Ovary (tissue), 9 donors: ENCODE data around the gene GULP1. TPM values are rescaled to one million over a fixed set of nuclear protein-coding genes. Genes with fewer than 3 reads are reported as not detected.

Experiments used
- DNase-seq, 5 donors: peaks; one replicate each; pipeline ENCODE4 v3.0.0-alpha.2; 2019 to 2020
- H3K27ac ChIP-seq, 2 donors: fragments of 200-600 bp; one replicate each; pipeline versions ENCODE4 v1.5.1 to v1.8.0; 2019 to 2022
- H3K27me3 ChIP-seq: fragments of 200-600 bp; one replicate; pipeline ENCODE4 v1.8.0; 2022
- H3K36me3 ChIP-seq: fragments of 200-600 bp; sonication (generic); one replicate; pipeline ENCODE4 v1.5.1; 2019
- H3K4me1 ChIP-seq: one replicate; pipeline ENCODE4 v1.8.1; 2013; ENCODE audit warnings: mild to moderate bottlenecking, moderate library complexity; ENCODE audit not compliant: insufficient read depth
- H3K4me3 ChIP-seq: fragments of 200-600 bp; sonication (generic); one replicate; pipeline ENCODE4 v1.5.1; 2017
- H3K9me3 ChIP-seq, 2 donors: fragments of 200-600 bp in 1 of 2; sonication (generic) in 1 of 2; one replicate each; pipeline versions ENCODE4 v1.5.1 to v1.8.1; 2013 to 2019; ENCODE audit warnings: mild to moderate bottlenecking in 1 of 2, moderate library complexity in 1 of 2
- EP300 ChIP-seq: sonication (generic); formaldehyde crosslinking; IDR thresholded peaks from one replicate; pipeline ENCODE4 v1.6.1; 2017; ENCODE audit warnings: antibody characterized with exemption
- POLR2A ChIP-seq: fragments of 450-650 bp; IDR thresholded peaks from one replicate; pipeline ENCODE4 v1.6.1; 2017; ENCODE audit warnings: antibody characterized with exemption, mild to moderate bottlenecking, moderate library complexity
- WGBS, 3 donors: extraction: QIAGEN DNeasy Blood & Tissue Kit in 1 of 3; methylation state at CpG; one replicate each; pipeline versions ENCODE4 v1.1.5 to v1.1.7; 2013 to 2017; 5-methylcytosine and 5-hydroxymethylcytosine counted together
- intact Hi-C, 4 donors: fragments of 100-400 bp; cut with DNase I; formaldehyde crosslinking; loops; one replicate each; pipeline versions ENCODE4 v1.11.0 to v1.15.1; 2022 to 2023
- polyA plus RNA-seq, 2 donors: library from polyadenylated mRNA; stranded (reverse); fragments of 200-250 nt in 1 of 2; fragments of 350-450 nt in 1 of 2; fragmentation: Illumina TruSeq in 1 of 2; extraction: RNeasy Lipid Tissue Mini Kit (QIAGEN cat#74804) in 1 of 2; gene quantifications; one replicate each; pipeline ENCODE4 v1.2.3, GENCODE V29; 2013 to 2014
- total RNA-seq, 7 donors: library from RNA; depleted of rRNA in 2 of 7; stranded (reverse); fragments of >200 nt in 2 of 7; fragmentation: NEBNext Ultra II Directional in 3 of 7; extraction: Animal tissue kit (Norgen Biotek cat#: 25700) in 3 of 7; gene quantifications; one replicate each; pipeline versions ENCODE4 v1.1.0 to v1.2.4, GENCODE V29; 2016 to 2023
- TF ChIP-seq, protein P1 (sequence below), 3 donors: fragments of 450-650 bp in 2 of 3; fragments of 200-600 bp in 1 of 3; IDR thresholded peaks; one replicate each; pipeline versions ENCODE4 v1.5.1 to v1.8.0; 2016 to 2022; ENCODE audit warnings: antibody characterized with exemption in 3 of 3, mild to moderate bottlenecking in 1 of 3
- donor health status: DM: no; HTN: no; CAD: no; lungs with moderate emphysema.
- donor health status: DM: no; HTN: no; CAD: no.
- donor health status: Bipolar disorder and iron deficiency.
- donor health status: DM: yes; HTN: yes; CAD: no.
- donor health status: DM: no; HTN: no; CAD: no.
- donor health status: DM: yes; HTN: yes; CAD: no.

Gene GULP1
- total and polyA plus RNA-seq, 9 donors, result 22.3 to 57.7 (median 42.9) TPM

DNA sequence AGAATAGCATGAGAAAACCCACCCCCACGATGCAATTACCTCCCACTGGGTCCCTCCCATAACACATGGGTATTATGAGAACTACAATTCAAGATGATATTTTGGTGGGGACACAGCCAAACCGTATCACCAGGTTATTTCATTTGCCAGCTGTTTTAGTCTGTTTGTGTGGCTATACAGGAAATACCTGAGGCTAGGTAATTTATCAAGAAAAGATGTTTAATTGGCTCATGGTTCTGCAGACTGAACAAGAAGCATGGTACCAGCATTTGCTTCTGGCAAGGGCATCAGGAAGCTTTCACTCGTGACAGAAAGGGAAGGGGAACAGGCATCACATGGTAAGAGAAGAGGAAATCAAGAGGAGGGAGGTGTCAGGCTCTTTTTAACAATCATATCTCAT, 329.2 kb downstream of the GULP1 start:
- H3K4me3 ChIP-seq, result no peak overlapping the region

GRCh38 chr2:188622601-188623260, 331.1 kb downstream of the GULP1 start:
- Histone ChIP-seq H3K9me3 (no peaks in the 10 kb centered on the region), H3K4me3 (no peak overlapping the region), H3K27ac (no peak overlapping the region), H3K4me1 (no peaks in the 10 kb centered on the region), H3K36me3 (no peaks in the 10 kb centered on the region), H3K27me3 (no peaks in the 10 kb centered on the region)
- DNase-seq, result no peak
- intact Hi-C loops, result loop anchor here in 1 of 4 donors (5.0 kb wide), 1 partner anchor 1750 kb away; no protein-coding TSS in a partner anchor
- WGBS, 3 donors, result 64 to 82% (median 73%) methylated on average over 3 of the region's 3 CpGs
- TF ChIP-seq, protein P1, sequence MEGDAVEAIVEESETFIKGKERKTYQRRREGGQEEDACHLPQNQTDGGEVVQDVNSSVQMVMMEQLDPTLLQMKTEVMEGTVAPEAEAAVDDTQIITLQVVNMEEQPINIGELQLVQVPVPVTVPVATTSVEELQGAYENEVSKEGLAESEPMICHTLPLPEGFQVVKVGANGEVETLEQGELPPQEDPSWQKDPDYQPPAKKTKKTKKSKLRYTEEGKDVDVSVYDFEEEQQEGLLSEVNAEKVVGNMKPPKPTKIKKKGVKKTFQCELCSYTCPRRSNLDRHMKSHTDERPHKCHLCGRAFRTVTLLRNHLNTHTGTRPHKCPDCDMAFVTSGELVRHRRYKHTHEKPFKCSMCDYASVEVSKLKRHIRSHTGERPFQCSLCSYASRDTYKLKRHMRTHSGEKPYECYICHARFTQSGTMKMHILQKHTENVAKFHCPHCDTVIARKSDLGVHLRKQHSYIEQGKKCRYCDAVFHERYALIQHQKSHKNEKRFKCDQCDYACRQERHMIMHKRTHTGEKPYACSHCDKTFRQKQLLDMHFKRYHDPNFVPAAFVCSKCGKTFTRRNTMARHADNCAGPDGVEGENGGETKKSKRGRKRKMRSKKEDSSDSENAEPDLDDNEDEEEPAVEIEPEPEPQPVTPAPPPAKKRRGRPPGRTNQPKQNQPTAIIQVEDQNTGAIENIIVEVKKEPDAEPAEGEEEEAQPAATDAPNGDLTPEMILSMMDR (IDR thresholded peaks at IDR 0.05), result no peak

More for the DNA sequence above, 329.2 kb downstream of the GULP1 start:
- Histone ChIP-seq H3K4me1 (no peaks in the 10 kb centered on the region), H3K9me3 (no peaks in the 10 kb centered on the region), H3K27ac (no peak overlapping the region), H3K36me3 (no peaks in the 10 kb centered on the region), H3K27me3 (no peaks in the 10 kb centered on the region)
- 80 to 84% (median 83%) methylated on average over 3 of the region's 3 CpGs for WGBS, 3 donors
- intact Hi-C loops, result loop anchor here in 1 of 4 donors (5.0 kb wide), 1 partner anchor 1749 kb away; no protein-coding TSS in a partner anchor
- DNase-seq, result no peak
- TF ChIP-seq POLR2A (no peak), EP300 (no peak)
- TF ChIP-seq, protein P1 (IDR thresholded peaks at IDR 0.05), result no peak

DNA sequence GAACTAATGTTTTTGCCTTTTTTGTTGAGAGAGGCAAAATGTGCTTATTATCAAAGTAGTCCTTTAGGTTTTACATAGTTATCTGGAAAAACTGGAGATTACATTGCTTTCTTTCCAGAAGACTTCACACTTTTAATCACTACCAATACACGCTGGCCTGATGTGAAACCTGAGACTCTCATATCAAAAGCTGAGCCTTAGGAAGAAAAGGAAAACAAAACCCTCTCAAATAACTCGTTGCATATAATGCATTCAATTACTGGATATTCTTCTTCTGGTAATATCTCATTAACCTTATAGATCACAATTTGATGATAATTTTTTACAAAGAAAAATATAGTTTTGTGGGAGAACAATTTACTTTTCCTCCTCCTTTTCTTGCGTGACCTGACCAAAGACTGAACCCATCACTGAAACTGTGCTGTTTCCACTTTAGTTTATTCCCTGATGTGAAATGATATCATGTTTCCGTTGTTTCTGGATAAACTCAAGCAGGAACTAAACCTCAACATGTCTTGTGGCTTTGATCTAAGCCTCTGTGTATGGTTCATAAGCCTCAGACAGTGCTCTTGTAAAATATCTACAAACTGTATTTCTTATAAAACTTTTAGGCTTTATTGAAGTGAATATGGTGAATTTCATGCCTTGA, 332.4 kb downstream of the GULP1 start:
- no peak overlapping the region for H3K4me3 ChIP-seq
- no peaks in the 10 kb centered on the region for H3K4me1 ChIP-seq
- peak overlapping the region in 1 of 2 donors; percentile 10 for H3K27ac ChIP-seq
- WGBS, 3 donors, result 13 to 22% (median 20%) methylated on average over 4 of the region's 4 CpGs
- DNase-seq, result no peak
- intact Hi-C loops, result loop anchor here in 1 of 4 donors (5.0 kb wide), 1 partner anchor 1752 kb away; no protein-coding TSS in a partner anchor
- H3K36me3 ChIP-seq, result no peaks in the 10 kb centered on the region
- TF ChIP-seq POLR2A (no peak), EP300 (no peak)
- TF ChIP-seq, protein P1 (IDR thresholded peaks at IDR 0.05), result no peak
- H3K9me3 ChIP-seq, result no peaks in the 10 kb centered on the region
- no peaks in the 10 kb centered on the region for H3K27me3 ChIP-seq

- H3K27ac ChIP-seq, result no peak overlapping the region
- DNase-seq, result no peak
- no peaks in the 10 kb centered on the region for H3K36me3 ChIP-seq
- no peak overlapping the region for H3K4me3 ChIP-seq
- peaks cover 14% of the 10 kb centered on the region for H3K4me1 ChIP-seq
- TF ChIP-seq EP300 (no peak), POLR2A (no peak)
- TF ChIP-seq, protein P1 (IDR thresholded peaks at IDR 0.05), result no peak
- H3K9me3 ChIP-seq, result no peaks in the 10 kb centered on the region
- WGBS, 3 donors, result 88 to 91% (median 89%) methylated on average over 3 of the region's 3 CpGs
- intact Hi-C loops, result no loop called here
- no peaks in the 10 kb centered on the region for H3K27me3 ChIP-seq
These were observed 335.8 kb downstream of the GULP1 start for GRCh38 chr2:188627471-188627870.
